GM13977 (cell line): ENCODE measurements around the gene DAP.

Experiments
- DNase-seq: peaks from one replicate; pipeline ENCODE4 v3.0.0; 2012; ENCODE audit warnings: low spot score
- CTCF ChIP-seq: IDR thresholded peaks from 2 replicates; pipeline ENCODE4 v1.5.1; 2012; ENCODE audit warnings: mild to moderate bottlenecking, control low read depth; ENCODE audit not compliant: insufficient read depth; ENCODE audit errors: extremely low read depth, missing control alignments
- in situ Hi-C: fragments of 300-500 bp; cut with MboI; formaldehyde crosslinking; loops from one replicate; pipeline ENCODE4 v1.12.0; 2022; ENCODE audit warnings: low sequenced_read_pairs, low pct_unique_long_range_greater_than_20kb, mixed read lengths, inconsistent platforms; ENCODE audit not compliant: unreplicated experiment

DAP gene

GRCh38 chr5:10761185-10761932 lies at the start of gene DAP:
DAP (minus strand) TSS chr5:10761234; CDS start chr5:10761068, 166 bp downstream.
- TF ChIP-seq CTCF, result no peak
- in situ Hi-C loops, result no loop called here
- peak; percentile 95 for DNase-seq

GRCh38 chr5:10808347-10809226 lies 47.6 kb upstream of the DAP start:
- no peak for TF ChIP-seq CTCF
- no peak for DNase-seq
- in situ Hi-C loops, result no loop called here

- TF ChIP-seq CTCF, result no peak
- DNase-seq, result no peak
- in situ Hi-C loops, result no loop called here
These were observed 41.1 kb upstream of the DAP start for GRCh38 chr5:10801931-10802666.

- TF ChIP-seq CTCF, result no peak
- DNase-seq, result no peak
- in situ Hi-C loops, result no loop called here
These were observed 39.8 kb upstream of the DAP start for GRCh38 chr5:10800852-10801251.

GRCh38 chr5:10797261-10797660 lies 36.2 kb upstream of the DAP start:
- DNase-seq, result no peak
- no peak for TF ChIP-seq CTCF
- in situ Hi-C loops, result no loop called here

- TF ChIP-seq CTCF, result no peak
- no peak for DNase-seq
- in situ Hi-C loops, result no loop called here
These were observed 32.8 kb upstream of the DAP start for GRCh38 chr5:10793785-10794184.
